GM18502 (cell line): Measurements from ENCODE around the gene MED7.

Experiments
- ATAC-seq: cut with Tn5 transposase; IDR thresholded peaks from one replicate; pipeline ENCODE4 v1.9.1; 2021; ENCODE audit warnings: mild to moderate bottlenecking; ENCODE audit not compliant: unreplicated experiment, poor library complexity

The MED7 gene

DNA sequence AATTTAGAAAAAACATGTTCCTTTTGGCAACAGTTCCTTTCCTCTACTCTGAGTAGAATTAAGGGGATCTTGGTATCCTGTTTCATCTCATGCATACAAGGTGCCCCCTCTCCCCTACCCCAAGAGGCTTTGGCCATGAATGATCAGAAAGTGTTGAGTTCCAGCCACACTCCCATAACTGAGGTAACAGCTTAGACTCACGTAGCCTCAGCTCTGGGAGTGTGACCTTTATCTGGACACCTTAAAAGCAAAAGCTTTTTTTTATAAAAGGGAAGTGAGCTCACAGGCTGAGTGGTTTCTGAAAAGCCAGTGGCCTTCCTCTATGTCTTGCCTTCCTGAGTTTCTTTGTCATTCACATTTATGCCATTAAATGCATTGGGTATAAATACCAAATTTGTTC lies 32.9 kb downstream of the MED7 start:
- peak; percentile 78 for ATAC-seq

DNA sequence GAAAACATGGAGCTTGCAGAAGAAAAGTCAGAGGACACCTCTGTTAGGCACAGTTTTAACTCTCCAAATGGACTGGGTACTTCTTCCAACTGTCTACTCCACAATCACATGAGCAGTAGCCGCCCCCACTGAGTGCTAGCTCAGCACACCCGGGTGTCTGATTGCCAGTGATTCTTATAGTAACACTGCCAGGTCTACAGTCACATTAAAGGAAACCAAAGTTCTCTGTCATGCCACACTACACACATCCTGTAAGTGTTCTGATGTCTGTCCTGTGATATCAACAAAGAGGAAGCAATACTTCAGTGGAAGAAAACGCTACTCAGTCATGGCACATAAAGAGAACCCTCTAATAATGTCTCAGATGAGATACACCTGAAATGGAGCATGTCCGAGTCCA lies 33.7 kb downstream of the MED7 start, which contains the start of gene HAVCR2:
Gene HAVCR2 (minus strand): TSS at position 69 of the 400 bp plus-strand sequence. CDS start 61 bp downstream, at position 8.
- peak; percentile 88 for ATAC-seq

DNA sequence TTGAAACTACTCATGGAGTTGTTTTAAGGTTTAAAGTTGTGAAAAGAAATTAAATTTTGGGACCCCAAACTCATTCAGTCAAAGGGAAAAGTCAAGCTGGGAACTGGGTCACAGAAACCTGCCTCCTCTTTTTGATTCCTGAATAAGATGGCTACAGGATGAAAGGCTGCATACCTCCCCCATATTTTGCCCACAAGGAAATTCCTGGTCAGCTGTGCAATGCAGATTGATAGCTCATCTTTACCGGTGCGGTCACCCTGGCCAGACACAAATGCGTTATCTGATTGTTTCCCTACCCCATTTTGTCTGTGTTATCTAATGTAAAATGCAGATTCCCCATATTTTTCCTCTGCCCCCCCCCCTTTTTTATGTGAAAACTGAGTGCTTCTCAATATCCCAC lies 35.2 kb downstream of the MED7 start:
- ATAC-seq: no peak

DNA sequence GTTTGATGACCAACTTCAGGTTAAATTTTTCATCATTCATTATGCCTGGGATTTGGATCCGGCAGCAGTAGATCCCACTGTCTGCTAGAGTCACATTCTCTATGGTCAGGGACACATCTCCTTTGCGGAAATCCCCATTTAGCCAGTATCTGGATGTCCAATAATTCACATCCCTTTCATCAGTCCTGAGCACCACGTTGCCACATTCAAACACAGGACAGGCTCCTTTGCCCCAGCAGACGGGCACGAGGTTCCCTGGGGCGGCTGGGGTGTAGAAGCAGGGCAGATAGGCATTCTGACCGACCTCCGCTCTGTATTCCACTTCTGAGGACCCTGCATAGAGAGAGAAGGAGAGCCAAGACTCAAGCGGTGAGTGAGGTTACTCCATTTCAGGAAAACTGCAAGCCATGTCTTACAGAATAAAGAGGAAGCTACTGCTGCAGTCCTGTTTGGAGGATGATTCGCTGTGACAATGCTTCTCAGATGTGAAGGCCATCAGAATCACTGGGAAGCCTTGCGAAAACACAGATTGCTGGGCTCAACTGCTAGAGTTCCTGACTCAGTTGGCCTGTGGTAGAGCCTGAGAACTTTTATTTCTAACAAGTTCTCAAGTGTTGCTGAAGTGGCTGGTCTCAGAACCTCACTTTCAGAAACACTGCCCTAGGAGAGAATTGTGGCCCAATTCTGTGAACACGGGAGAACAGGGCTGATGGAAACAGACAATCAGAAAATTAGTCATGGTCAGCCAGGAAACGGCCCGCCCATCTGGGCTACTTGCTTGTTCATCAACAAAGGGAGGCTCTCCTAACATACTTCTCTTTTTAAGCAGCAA lies 35.8 kb downstream of the MED7 start:
- no peak for ATAC-seq

DNA sequence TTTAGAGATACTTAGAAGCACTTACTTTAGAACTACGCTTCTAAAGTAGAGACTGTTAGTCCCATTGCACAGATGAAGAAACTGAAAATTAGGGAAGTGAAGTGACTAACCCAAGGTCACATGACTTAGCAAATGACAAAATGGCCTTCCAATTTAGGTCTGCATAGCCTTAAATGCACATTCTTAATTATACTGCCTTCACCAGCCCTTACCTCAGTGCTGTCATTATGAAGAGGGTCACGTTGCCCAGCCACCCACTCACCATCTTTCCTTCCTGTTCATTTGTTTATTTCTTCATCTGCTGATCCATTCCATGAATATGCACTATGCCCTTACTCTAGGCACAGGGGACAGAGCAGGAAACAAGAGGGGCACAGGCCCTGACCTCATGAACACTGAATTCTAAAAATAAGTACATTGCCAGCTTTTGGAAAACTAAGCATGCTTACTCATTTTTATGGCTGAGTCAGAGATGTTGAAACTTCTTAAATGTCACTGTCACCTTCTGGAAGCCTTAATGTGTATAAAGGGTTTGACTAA lies 42.5 kb downstream of the MED7 start:
- peak; percentile 55 for ATAC-seq

DNA sequence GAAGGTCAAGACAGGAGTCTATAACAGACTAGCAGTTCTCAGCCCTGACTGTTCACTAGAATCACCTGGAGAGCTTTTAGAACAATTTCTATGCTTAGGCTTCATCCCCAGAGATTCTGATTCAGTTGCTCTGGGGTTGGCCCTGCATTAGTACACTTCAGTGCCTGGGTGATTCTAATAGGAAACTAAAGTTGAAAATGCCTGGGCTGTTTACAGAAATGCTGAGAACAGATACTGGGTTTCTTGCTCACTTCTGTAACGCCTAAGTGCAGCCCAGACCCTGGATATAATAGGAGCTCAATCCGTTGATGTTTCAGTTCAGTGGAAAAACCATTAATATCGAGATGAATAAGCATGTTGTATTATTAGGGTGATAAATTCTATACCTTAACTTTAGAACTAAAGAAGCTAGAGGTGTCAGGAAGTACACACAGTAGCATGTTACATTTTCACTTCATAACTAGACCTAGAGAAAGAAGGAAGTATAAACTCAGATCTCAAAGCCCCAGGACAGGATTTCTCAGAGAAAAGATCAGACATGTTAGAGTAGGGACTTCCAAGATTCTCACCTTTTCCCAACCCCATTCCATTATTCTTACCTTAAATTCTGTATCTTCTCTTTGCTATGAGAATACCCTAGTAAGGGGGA lies 54.2 kb downstream of the MED7 start:
- ATAC-seq: peak; percentile 87
